Suppressor macrophage treated with lipopolysaccharide for 4 hours (primary cell): ENCODE data around the gene OSBPL9.
"Not testable (repeated sequence)": the region's sequence is repeated elsewhere in the genome, so short reads cannot be mapped to it uniquely, and the experiment has no call there.

Experiments used
- DNase-seq: peaks from one replicate; pipeline ENCODE4 v3.0.0-alpha.2; 2020

Gene OSBPL9

DNA sequence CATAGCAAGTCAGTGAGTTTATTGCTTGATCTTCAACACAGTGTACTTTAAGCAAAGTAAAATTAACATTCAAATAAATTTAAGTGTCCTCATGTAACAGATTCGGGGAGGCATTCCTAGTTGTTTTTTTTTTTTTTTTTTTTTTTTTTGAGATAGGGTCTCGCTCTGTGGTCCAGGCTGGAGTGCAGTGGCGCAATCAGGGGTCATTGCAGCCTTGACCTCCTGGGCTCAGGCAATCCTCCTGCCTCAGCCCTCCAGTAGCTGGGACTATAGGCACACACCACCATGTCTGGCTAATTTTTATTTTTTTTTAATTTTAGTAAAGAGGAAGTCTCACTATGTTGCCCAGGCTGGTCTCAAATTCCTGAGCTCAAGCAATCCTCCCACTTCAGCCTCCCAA is 22.8 kb downstream of the OSBPL9 start:
- DNase-seq = no peak

DNA sequence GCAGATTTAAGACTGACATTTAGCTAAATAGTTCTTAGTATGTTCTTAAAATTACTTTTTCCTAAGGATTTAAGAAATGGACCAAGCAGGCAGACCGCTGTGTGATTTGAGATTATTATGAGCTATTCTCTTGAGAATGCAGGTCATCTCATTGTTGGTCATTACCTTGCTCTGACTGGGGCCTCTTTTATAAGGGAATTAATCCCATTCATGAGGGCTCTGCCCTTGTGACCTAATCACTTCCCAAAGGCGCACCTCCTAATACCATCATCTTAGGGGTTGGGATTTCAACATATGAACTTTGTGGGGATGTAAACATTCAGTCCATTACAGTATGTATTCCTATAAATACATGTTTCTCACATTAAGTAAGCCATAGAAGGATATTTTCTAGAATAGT is 24.2 kb downstream of the OSBPL9 start:
- no peak for DNase-seq

DNA sequence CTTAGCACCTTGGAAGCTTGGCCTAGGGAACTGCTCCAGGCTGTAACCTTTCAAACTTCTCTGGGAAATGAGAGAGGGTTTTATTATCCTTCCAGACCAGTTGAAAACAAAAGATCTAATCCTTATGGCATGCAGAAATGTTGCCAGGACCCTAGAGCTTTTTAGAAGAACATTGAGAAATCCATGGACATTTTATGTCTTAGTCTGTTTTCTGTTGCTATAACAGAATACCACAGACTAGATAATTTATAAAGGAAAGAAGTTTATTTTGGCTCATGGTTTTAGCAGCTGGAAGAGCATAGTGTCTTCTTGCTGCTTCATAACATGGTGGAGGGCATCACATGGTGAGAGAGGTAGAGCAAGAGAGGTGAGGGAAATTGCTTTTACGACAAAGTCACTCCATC is 25.8 kb downstream of the OSBPL9 start:
- no peak for DNase-seq

DNA sequence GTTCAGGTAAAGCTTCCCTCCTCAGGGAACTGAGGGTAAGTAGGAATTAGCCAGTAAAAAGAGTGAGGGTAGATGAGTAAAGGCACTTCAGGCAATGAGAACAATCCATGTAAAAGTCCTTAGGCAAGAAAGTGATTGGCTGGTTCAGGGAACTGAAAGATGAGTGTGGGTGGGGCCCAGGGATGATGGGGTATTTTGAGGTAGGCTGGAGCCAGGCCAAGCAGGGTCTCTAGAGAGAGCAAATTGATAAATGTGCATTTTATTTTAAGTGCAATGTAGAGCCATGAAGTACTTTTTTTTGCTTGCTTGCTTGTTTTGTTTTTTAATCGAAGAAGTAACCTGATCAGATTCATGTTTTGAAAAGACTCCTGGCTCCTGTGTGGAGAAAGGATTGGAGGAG is 26.5 kb downstream of the OSBPL9 start:
- no peak for DNase-seq

DNA sequence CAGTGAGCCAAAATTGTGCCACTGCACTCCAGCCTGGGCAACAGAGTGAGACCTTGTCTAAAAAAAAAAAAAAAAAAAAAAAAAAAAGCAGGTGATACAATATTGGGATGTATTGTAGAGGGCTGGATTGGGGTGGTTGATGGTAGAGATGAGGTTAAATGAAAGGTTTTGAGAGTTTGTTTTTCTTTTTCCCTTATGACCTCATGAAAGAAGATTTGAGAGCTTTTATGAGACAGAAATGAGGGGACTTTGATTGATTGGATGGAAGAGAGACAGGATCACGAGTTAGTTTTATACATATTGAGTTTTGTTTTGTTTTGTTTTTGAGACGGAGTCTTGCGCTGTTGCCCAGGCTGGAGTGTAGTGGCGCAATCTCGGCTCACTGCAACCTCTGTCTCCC is 27.1 kb downstream of the OSBPL9 start:
- no peak for DNase-seq

DNA sequence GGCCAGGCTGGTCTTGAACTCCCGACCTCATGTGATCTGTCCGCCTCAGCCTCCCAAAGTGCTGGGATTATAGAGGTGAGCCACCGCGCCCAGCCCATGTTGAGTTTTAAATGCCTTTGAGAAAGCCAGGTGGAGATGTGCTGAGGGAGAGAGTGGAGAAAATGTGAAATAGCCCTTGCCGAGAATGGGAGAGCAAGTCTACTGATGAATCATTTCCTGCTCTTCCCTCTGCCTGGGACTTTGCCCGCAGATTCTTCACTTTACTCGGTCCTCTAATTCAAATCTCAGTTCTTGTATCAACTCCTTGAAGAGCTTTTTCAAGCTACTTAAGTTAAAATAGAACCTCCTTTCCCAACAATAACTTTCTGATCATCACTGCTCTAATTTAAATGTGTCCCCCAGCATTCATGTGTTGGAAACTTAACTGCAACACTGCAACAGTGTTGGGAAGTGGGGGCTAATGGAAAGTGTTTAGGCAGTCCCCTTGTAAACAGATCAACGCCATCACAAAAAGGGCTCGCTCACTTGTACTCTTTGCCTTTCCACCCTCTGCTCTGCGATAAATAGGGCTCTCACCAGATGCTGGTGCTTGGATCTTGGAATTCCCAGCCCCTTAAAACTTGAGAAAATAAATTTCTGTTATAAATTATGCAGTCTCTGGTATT is 27.8 kb downstream of the OSBPL9 start:
- DNase-seq = peak; percentile 14

DNA sequence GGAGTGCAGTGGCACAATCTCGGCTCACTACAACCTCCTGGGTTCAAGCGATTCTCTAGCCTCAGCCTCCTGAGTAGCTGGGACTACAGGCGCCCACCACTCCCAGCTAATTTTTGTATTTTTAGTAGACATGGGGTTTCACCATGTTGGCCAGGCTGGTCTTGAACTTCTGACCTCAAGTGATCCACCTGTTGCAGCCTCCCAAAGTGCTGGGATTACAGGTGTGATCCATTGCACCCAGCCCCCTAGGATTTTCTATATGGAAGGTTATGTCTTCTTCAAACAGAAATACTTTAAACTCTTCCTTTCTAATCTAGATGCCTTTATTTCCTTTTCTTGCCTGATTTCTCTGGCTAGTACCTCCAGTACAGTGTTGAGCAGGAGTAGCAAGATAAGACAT is 29.7 kb downstream of the OSBPL9 start:
- not testable (repeated sequence) for DNase-seq

DNA sequence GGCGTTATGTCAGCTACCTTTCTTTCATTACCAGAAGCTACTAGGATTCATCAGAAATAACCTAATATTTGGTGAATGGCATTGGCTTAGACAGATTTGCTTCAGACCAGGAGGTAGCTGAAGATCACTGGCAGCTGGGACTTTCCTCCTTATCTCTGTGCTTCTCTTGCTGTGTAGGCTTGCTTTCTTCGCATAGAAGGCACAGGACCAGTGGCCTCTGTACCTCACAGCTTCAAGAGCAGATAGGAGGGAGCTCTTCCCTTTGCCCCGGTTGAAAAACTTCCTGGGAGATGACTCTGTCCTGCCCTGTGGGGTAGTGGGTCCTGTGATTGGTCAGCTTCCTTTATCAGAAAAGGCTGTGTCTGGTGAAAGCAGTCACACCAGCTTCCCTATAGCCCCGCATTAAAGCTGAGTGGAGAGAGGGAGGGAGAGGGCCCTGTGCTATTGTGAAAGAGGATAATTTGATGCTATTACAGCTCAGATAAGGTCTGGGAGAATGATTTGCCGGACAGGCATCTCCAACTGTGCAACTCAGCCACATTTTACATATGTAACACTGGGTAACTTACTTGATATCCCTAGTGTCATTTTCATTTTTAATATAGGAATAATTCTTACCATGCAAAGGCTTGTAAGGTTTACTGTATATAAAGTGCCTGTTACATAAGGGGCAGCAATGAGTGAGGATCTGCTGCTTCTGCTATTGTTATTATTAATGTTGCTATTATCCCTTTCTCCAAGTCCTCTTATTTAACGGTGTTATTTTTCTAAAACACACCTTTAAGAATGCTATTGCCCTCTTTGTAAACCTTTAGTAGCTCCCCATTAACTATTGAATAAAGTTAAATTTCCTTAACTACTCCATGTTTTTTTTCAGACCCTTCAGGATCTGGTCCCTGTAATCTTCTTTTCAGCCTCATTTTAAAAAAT is 31.6 kb downstream of the OSBPL9 start:
- peak; percentile 72 for DNase-seq

DNA sequence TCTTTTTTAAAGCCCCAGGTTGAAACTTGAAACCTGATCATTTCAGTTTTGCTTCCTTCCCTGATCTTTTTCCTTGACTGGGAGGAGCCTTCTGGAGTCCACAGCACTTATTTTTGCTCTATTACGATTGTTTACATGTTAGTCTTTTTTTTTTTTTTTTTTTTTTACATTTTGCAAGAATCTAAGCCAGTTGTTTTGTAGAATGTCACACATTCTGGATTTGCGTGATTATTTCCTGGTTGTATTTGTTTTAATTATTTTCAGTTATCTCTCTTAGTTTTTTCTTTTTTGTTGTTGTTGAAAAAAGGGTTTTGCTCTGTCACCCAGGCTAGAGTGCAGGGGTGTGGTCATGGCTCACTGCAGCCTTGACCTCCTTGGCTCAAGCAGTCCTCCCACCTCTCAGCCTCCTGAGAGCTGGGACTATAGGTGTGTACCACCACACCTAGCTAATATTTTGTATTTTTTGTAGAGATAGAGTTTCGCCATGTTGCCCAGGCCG is 32.8 kb downstream of the OSBPL9 start:
- no peak for DNase-seq

DNA sequence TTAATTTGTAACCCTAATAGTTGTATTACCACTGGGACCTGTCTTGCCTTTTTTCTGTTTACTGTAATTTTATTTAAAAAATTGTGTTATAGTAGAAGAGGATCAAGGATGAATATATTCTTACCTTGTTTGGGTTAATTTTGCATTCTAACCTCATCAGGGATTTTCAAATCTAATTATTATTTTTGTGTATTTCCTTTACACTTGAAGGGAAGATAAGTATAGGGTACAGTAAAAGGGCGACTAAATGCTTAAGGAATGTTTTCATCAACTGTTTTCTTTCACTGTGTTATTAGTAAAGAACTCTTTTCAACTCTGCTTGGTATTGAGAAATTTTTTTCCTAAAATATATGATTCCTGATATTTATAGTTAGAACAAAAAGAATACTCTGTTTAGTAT is 33.3 kb downstream of the OSBPL9 start:
- DNase-seq = no peak

DNA sequence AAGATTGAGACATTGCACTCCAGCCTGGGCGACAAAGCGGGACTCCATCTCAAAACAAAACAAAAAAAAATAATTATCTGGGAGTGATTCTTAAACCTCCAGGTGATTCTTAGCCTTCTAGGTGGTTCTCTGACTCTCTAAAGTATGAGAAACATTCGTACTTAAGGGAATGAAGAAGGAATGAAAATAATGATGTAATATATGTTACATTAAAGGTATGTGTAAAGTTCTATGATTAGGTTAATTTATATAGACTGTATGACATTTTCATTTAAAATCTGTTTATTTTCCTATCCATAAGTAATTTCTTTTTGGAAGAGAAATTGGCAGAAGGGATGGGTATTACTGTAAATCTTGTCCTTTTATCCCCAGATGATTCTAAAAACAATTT is 34.7 kb downstream of the OSBPL9 start:
- no peak for DNase-seq

DNA sequence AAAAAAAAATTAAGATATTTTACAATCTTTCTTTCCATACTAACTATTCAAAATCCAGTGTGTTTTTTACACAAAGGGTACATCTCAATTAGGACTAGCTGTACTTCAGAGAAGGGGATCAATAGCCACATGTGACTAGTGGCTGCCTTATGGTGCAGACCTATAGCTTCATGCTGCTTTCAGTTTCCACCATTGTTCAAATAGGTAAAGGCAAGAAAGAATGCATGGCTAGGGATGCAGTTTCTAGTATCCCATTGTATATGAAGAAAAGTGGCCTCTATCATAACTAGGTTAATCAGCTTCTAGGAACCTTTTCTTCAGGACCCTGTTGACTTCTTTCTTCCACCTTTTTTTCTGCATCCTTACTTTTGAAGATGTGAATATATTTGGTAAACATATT is 35.7 kb downstream of the OSBPL9 start:
- no peak for DNase-seq

DNA sequence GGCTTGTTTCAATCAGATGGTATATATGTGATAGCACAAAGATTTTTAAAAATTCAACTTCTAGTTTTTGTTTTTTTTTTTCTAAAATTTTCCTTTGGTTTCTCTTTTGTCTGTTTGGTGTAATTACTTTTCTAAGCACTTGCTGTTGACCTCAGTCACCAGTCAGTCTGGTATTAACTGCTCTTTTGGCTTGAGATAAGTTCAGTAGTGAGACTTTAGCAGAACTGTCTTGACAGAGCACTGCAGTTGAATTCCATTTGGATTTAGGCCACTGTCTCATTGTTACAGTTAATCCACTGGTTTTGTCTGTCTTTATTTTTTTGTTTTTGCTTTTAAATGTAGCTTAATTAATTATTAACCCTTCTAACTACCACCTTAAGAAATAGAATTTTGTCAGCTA is 36.2 kb downstream of the OSBPL9 start:
- no peak for DNase-seq

DNA sequence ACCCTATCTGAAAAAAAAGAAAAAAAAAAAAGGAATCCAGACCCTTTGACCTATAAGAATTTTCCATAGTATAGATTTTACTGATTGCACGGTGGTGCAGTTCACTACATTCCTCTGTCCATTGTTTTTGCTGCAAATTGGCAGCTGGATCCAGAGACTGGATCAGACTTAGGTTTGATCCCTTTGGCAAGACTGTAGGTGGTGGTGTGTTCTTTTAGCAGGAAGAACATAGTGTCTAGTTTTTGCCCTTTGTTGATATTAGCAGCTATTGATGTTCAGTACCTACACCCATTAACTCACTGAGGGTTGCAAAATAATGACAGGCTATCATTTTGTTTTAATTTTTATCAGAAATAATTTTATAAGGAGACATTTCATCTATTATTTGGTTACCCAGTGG is 37.1 kb downstream of the OSBPL9 start:
- no peak for DNase-seq

DNA sequence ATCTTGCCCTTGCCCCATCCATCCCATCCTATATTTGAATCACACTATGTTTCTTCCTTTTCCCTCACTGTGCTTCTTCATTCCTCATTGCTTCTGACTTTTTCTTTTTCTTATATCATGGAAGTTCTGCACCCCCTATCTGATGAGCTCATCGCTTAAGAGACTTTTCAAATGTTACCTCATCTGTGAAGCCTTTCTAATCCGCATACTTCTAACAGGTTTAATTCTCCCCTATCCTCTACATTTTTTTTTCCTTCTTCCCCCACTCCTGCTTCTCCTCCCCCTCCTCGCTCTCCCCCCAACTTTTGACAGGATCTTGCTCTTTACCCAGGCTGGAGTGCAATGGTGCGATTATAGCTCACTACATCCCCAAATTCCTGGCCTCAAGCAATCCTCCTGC is 39.5 kb downstream of the OSBPL9 start:
- DNase-seq = no peak

DNA sequence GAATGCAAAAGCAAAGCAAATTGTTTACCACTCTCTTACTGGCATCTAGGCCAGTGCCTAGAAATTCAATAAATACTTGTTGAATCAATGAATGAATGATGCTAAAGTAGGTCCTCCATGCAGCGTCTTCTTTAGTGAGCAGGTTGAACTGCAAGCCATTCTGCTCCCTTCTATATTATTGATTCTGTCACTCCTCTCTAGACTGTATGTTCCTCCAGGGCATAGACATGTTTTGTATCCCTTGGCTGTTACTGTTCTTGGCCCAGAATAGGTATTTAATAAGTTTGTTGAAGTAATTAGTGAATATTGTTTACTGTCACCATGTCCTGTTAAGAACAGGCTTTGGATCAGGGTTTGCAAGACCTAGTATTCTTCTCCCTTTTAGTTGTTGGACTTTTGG is 43.7 kb downstream of the OSBPL9 start:
- DNase-seq = no peak

DNA sequence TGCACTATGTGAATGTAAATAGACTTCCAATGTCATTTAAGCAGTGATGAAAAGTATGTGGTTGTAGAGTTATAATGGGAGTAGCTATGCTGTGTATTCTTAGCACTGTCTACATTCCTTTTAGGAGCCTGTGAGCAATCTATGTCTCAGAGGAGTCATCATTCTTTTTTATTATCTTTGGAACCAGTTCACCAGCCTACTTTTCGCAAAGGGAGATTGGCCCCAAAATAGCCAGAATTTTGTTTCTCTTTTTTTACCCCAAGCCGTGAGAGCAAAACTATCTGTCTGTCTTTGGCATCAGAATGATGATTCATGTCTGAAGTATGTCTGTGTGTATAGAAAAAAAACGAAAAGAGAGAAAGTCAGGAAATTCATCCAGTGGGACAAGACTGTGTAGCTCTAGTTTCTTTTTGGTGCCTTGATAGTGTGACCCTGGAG is 44.2 kb downstream of the OSBPL9 start:
- DNase-seq = no peak

DNA sequence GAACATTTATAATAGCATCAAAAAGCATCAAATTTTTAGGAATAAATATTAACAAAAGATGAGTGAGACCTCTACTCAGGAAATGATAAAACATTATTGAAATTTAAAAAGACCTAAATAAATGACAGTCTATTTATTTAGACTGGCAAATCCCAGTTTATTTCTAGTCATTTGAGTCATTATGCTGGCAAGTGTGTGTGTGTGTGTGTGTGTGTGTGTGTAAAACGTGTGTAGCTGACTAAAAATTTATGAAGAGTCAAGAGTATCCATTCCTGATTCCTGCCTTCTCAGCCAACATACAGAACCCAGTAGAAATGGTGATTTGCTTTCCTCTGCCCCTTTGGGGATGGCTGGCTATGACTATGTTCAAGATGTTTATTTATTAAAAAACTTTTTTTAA is 46.2 kb downstream of the OSBPL9 start:
- no peak for DNase-seq

DNA sequence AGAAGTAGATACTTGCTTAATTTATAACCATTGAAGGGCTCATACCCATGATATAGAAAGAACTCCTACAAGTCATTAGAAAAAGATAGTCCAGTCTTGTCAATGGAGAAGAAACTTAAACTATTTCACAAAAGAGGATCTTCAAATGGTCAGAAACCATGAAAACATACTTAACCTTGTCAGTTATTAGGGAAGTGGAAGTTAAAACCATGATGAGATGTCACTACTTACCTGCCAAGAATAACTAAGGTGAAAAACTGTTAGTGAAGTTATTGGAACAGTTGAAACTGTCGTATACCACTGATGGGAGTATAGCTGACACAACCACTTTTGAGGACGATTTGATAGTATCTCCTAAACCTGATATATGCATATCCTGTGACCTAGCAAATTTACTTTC is 46.8 kb downstream of the OSBPL9 start:
- no peak for DNase-seq

DNA sequence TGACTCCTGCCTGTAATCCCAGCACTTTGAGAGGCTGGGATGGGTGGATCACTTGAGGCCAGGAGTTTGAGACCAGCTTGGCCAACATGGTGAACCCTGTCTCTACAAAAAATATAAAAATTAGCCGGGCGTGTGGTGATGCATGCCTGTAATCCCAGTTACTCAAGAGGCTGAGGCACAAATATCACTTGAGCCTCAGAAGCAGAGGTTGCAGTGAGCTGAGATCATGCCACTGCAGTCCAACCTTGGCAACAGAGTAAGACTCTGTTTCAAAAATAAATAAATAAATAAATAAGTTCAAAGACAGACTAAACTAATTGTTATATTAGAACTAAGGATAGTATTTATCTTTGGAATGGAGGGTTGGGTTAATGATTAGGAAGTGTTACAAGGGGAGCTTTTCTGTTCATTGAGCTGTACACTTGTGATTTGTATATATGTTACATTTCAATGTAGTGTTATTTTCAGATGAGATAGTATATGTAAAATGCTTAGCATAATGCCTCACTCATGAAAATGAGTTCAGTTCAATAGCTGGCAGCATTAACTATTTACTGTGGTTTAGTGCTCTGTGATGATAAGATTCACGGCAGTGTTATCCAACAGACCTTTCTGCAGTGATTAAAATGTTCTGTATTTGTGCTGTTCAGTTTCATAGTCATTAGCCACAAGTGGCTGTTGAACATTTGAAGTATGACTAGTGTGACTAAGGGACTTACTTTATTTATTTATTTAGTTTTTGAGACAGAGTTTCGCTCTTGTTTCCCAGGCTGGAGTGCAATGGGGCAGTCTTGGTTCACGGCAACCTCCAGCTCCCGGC is 47.7 kb downstream of the OSBPL9 start:
- DNase-seq = no peak

DNA sequence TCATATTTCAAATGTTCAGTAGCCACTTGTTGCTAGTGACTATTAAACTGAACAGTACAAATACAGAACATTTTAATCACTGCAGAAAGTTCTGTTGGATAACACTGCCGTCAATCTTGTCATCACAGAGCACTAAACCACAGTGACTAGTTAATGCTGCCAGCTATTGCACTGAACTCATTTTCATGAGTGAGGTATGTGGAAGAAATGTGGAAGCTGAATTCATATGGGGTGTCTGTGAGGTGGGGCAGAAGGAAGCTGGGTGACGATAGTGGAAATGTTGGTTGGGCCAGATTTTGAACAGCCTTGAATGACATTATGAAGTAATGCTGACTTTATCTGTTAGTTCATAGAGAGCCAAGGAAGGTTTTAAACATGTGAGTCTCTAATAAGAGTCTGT is 49.6 kb downstream of the OSBPL9 start:
- DNase-seq = peak; percentile 61

DNA sequence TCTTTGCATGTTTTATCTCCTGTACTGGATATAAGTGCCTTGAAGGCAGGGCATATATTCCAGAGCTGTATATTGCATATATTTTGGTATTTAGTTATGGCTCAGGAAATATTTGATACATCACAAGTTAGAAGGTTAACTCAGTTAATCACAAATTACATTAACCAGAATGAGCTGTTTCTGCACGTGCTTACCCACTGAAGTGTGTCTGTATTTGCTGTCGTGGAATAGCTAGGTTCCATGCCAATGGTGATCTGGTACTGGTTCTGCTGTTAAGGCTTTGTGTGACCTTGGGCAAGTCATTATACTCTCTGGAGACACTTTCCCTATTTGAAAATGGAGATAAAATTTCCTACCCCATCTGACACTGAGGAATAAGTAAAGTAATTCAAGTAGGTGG is 50.7 kb downstream of the OSBPL9 start:
- DNase-seq = no peak

DNA sequence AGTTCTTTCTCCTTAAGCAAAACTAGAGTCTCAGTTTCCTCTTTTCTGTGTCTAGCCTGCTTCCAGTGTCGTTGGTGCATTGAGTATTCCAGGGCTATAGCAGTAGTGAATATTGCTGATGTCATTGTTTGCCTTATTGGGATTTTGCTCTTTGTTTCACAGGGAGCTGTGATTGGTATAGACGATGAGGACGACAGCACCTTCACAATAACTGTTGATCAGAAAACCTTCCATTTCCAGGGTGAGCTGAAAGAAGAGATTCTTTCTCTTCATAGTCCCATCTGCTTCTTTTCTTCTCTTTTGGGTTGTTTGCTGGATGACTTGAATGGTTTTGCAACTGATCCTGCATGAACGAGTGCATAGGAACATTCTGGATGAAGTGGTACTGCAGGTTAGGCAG is 52.4 kb downstream of the OSBPL9 start:
- no peak for DNase-seq
